ENCODE data around the gene PRKAA1.

Gene PRKAA1

GRCh38 chr5:40780858-40781257 lies 17.3 kb downstream of the PRKAA1 start:
- TF ChIP-seq, protein P1, sequence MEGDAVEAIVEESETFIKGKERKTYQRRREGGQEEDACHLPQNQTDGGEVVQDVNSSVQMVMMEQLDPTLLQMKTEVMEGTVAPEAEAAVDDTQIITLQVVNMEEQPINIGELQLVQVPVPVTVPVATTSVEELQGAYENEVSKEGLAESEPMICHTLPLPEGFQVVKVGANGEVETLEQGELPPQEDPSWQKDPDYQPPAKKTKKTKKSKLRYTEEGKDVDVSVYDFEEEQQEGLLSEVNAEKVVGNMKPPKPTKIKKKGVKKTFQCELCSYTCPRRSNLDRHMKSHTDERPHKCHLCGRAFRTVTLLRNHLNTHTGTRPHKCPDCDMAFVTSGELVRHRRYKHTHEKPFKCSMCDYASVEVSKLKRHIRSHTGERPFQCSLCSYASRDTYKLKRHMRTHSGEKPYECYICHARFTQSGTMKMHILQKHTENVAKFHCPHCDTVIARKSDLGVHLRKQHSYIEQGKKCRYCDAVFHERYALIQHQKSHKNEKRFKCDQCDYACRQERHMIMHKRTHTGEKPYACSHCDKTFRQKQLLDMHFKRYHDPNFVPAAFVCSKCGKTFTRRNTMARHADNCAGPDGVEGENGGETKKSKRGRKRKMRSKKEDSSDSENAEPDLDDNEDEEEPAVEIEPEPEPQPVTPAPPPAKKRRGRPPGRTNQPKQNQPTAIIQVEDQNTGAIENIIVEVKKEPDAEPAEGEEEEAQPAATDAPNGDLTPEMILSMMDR (IDR thresholded peaks at IDR 0.05; ENCODE audit: low read depth, low read length), result no peak
- DNase-seq (ENCODE audit: extremely low read depth, low read depth), result no peak

GRCh38 chr5:40780199-40780598 lies 18.0 kb downstream of the PRKAA1 start:
- DNase-seq (ENCODE audit: extremely low read depth, low read depth), result no peak
- TF ChIP-seq, protein P1 (IDR thresholded peaks at IDR 0.05; ENCODE audit: low read depth, low read length), result no peak

DNA sequence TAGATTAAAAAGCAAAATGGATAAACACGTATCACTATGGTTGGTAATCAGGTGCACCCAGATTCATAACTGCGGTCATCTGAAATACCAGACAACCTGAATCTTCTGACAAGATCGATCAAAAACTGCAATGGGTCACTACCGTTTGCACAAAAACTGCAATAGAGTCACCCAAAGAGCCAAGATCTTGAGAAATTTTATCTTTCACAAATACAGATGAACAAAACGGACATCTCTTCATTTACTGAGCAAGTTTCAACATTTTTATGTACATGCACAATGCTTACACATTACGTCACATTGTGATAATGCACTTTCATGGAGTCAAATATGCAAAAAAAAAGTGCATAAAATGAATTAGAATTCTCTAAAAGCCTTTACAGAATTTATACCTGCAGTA lies 18.6 kb downstream of the PRKAA1 start:
- no peak for DNase-seq (ENCODE audit: extremely low read depth, low read depth)
- TF ChIP-seq, protein P1 (IDR thresholded peaks at IDR 0.05; ENCODE audit: low read depth, low read length), result no peak

- TF ChIP-seq, protein P1 (IDR thresholded peaks at IDR 0.05; ENCODE audit: low read depth, low read length), result no peak
- no peak for DNase-seq (ENCODE audit: extremely low read depth, low read depth)
Observed at GRCh38 chr5:40778133-40778532, 20.0 kb downstream of the PRKAA1 start.

- no peak for DNase-seq (ENCODE audit: extremely low read depth, low read depth)
- TF ChIP-seq, protein P1 (IDR thresholded peaks at IDR 0.05; ENCODE audit: low read depth, low read length), result no peak
Observed at GRCh38 chr5:40776658-40776977, 21.6 kb downstream of the PRKAA1 start.

DNA sequence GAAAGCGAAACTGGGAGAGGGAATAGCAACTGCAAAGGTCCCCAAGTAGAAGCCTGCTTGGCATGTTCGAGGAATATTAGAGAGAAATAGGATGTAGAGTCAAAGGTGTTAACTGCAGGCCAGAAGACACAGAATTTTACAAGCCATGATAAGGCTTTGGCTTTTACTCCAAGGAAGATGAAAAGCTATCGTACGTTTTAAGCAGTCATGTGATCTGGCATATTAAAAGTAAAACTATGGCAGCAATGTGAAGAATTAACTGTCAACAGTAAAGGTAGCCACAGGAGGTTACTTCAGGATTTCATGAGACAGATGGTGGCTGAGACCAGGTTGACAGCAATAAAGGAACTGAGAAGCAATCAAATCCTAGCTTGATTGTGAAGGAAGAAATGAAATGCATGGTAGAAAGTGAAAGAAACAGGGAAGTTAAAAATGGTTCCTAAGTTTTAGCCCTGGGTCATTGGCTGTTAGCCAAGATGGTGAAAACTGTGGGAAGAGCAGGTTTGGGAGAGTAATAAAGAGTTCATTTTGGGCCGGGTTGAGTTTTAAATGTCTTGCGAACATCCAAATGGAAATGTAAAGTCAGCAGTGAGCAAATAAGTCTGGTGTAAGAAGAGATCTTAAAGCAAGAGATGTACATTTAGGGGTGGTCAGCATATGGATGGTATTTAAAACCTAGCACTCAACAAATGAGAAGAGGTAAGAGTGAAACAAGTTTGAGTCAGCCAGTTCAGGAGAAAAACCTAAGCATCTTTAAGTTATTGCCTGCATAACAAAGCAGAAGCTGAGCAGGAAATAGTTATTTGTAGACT lies 22.1 kb downstream of the PRKAA1 start:
- TF ChIP-seq, protein P1 (IDR thresholded peaks at IDR 0.05; ENCODE audit: low read depth, low read length), result no peak

GRCh38 chr5:40775085-40775845 lies 22.9 kb downstream of the PRKAA1 start:
- TF ChIP-seq, protein P1 (IDR thresholded peaks at IDR 0.05; ENCODE audit: low read depth, low read length), result no peak

More for the DNA sequence above, 22.1 kb downstream of the PRKAA1 start:
- DNase-seq (ENCODE audit: extremely low read depth, low read depth), result no peak

More at GRCh38 chr5:40775085-40775845, 22.9 kb downstream of the PRKAA1 start:
- DNase-seq (ENCODE audit: extremely low read depth, low read depth), result no peak
